ENCODE measurements around the gene TMEM201.

TMEM201 gene

GRCh38 chr1:9580942-9581341, 7.8 kb upstream of the TMEM201 start:
- DNase-seq = no peak

GRCh38 chr1:9586147-9586766, 2.5 kb upstream of the TMEM201 start:
- no peak for DNase-seq

- DNase-seq = no peak
Observed at GRCh38 chr1:9589144-9589718, 520 bp downstream of the TMEM201 start.

GRCh38 chr1:9589719-9590157, 1.0 kb downstream of the TMEM201 start:
- DNase-seq = no peak

DNA sequence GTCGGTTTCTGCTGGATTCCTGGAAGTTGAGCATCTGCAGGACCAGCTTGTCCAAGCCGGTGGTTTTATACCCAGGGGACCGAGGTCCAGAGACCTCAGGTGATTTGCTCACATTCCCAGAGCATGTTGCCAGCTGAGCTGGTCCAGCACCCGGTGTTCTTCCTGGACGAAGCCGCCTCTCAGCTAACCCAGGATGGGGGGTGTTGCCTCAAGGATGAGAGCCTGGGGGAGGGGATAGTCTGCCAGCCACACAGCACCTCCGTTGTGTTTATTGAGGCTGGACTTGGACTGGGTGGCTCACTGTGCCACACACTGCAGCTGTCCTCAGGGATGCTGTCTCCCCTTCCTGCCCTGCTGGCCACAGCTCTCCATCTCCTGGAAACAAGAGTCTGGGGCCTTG, 1.5 kb downstream of the TMEM201 start:
- DNase-seq = no peak

GRCh38 chr1:9590945-9591668, 2.4 kb downstream of the TMEM201 start:
- no peak for DNase-seq

GRCh38 chr1:9591669-9592509, 3.2 kb downstream of the TMEM201 start:
- no peak for DNase-seq

DNA sequence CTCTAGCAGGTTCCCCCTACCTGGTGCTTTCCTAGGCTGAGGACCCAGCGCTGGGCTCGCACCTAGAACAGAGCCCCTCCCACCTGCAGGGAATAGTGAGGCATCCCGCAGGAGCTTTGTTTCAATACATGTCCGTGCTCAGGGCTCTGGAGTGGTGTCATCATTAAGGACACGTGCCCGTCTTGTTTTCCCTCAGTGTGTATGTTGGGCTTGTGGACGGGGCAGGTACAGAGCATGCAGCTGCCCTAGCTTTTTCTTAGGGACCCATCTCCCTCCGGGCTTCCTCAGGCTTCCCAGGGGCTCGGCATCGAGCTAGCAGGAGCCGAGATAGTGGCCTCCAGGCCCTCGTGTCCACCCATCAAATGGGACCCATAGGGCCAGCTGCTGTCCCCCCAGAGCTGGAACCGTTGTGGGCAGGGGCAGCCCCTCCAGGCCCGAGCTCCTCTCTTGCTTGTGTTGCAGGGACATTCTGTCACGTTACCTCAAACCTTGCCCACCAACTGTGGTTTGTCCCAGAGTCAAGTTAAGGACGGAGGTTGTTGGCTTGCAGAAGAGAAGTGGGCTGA, 3.9 kb downstream of the TMEM201 start:
- no peak for DNase-seq

DNA sequence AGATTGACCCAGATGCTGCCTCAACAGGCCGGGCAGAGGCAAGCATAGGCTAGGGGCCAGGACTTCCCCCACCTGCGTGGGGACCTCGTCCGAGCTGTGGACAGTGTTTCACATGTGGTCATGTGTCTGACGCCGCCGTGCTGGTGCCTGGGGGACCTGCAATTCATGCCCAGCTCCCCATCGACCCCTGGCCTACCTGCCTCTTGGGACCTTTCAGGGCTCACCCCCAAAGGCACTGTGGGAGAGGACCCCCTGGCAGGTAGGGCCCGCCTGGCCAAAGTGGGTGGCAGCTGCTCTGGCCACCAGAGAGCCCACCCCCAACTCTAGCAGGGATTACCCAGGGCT, 4.4 kb downstream of the TMEM201 start:
- DNase-seq = no peak

DNA sequence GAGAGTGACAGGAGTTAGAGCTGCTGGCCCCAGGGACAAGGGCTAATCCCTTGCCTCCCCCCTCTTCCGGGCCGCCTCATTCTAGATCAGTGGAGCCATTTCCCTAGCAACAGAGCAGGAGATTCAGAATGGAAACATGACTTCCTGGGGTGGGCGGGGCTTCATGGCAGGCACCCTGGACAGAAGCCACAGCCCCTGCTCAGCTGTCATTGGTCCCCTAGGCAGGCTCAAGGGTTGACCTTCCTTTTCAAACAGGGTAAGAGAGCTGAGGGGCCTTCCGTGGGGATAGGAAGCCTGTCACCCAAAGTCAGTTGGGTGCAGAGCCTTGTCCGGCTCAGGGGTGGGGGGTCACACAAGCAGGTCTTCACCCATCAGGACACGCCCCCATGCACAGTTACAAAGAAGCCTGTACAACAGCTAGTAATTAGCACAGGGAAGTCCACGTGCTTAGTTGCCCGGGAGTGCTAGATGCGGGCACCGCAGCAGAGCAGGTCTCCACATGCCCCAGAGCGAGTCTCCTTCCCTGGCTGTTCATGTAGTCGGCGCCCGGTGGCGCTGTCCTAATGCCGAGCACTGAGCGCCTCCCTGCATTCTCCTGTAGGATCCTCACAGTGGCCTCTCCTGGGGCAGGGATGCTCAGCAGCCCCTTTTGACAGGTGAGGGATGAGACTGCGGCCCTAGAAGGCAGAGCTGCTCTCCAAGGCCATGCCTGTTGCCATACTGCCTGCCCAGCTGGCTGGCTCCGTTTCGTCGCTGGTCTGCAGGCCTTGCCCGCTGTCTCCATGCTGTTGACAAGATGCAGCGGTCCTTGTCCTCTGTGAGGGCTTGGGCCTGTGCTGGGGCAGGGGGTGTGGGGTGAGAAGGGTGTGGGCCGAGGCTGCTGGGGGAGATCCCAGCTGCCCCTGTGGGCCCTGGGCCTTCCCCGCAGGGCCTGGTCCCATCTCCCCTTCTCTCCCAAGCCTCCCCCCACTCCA, 5.1 kb downstream of the TMEM201 start:
- peak; percentile 74 for DNase-seq

DNA sequence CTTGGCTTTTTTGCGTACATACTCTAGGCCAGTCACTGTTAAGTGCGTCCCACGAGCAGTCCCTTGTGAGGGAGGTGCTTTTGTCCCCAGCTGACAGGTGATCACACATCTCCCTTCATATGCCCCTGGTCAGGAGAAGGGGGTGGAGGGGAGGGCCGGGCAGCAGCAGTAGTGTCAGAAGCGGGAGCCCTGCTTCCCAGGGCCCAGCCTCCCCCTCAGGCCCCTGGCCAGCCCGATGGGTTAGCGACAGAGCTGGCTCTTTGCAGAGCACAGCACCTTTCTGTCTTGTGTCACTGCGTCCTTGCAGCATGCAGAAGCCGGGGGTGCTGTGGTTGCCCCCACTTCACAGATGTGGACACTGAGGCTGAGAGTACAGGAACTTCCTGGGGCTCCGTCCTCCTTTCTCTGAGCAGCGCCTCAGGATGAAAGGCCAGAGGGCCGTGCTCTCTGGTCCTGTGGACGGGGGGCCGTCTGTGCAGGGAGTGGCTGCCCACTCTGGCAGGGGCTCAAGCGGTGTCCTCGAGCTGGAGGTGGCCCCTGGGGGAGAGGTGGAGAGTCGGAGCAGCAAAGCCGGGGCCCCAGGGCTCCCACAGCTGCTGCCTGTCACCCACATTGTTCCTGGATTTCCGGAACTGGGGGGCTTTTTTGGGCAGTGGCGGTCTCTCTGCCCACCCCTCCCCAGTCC, 5.9 kb downstream of the TMEM201 start:
- DNase-seq = no peak

DNA sequence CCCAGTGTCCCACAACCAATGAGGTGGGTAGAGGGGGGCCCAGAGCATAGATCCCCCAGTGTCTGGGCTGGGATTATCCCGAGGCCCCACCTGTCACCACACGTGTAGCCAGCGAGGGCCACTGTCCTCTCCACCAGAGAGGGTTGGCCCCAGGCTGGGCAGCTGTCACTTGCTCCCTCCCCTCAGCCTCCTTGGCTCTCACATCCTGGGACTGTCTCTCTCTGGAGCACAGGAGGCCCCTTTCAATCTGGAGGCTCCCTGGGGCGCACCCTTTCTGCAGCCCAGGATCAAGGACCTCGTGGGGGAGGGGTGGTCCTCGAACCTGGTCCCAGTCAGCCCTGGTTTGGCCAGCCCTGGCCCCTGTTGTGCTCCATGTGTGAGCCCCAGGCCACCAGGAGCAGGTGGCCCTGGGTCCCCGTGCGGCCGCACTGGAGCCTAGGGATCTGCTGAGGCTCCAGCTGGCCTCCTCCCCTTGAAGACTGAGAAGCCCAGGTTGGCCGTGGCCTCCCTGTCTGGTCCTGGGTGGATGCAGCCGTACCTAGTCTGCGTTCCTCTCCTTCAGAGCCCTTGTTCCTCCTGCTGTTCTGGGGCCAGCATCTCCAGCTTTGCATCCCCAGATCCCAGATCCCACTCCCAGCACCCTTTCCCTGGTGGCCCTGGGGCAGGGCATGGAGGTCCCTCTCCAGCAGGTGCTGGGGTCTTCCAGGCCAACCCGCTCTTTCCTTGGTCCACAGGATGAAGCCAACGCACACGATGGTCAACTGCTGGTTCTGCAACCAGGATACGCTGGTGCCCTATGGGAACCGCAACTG, 6.7 kb downstream of the TMEM201 start:
- DNase-seq = no peak

DNA sequence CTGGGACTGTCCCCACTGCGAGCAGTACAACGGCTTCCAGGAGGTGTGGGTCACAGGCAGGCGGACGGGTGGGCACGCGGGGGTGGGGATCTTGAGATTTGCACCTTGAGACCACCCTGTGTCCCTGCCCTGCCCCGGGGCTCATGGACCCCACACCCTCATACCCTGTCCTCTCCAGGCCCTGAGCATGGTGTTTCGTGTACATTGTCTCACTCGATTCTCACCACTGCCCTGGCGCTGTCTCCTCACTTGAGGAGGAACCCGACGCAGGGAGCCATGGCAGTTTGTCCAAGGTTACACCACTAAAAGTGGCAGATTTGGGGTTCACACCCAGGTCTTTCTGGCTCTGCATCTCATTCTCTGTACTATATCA, 7.2 kb downstream of the TMEM201 start:
- DNase-seq = no peak

GRCh38 chr1:9596415-9597123, 7.9 kb downstream of the TMEM201 start:
- DNase-seq = no peak

DNA sequence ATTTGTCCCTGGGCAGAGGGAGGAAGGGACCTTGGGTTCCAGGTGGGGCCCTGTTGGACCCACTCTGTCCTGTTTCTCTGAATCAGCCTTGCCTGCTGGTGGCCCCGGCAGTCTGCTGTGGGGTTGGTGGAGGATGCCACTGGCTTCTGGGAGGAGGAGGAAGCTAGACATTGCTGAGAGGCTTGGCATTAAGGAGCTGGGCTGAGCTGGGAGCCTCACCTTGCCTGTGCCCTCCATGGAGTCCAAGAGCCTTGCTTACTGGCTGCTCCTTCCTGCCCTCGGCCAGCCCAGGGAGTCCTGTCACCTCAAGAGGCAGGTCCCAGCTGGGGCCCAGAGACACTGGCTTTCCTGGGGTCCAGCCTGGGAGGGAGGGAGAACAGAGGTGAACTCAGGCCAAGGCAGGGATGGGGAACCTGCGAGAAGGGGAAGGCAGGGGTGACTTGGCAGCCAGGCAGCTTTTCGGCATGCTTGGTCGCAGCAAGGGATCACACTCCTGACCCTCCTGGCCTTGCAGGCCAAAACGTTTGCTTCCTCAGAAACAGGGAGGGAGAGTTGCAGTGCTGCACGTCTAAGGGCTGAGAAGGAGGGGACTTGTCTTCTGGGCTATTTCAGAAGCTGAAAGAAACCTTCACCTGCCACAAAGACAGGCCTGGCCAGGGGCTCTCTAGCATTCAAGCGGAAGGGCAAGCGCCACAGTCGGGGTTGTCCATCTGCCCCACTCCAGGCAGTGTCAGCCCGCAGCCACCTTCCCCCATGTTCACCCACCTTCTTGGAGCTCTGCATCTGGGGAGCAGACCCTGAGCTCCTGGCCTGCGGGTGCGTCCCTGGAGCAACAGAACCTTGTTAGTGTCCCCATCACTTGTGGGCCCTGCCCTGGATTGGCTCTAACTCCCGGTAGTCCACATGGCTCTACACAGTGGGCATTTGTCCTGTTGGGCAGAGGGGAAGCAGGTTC, 8.9 kb downstream of the TMEM201 start:
- DNase-seq = no peak

DNA sequence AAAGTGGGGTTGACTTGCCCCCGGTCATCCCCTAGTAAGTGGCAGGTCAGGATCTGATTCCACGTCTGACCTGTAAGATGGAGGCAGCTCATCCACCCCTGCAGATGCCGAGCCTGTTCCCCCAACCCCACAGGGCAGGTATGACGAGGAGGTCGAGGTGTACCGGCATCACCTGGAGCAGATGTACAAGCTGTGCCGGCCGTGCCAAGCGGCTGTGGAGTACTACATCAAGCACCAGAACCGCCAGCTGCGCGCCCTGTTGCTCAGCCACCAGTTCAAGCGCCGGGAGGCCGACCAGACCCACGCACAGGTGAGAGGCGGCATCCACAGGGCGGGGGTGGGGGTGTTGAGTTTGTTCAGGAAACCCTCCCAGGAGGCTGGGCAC, 9.6 kb downstream of the TMEM201 start:
- no peak for DNase-seq

DNA sequence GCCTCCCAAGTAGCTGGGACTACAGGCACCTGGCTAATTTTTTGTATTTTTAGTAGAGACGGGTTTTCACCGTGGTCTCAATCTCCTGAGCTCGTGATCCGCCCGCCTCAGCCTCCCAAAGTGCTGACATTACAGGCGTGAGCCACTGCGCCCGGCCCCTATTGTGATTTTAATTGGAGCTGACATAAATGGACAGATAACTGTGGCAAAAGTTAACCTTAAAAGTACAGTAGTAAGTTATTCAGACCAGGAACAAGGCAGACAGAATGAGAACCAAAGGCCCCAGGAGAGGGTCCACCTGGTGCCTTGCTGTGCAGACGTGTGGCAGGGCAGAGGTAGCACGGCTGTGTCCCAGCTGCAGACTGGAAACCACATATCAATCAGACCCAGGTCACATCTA, 11.0 kb downstream of the TMEM201 start:
- no peak for DNase-seq
